ENCODE results near the gene SGCD.
A peak's percentile ranks its signal among the peaks of the same experiment; 100 is the strongest.

SGCD gene

DNA sequence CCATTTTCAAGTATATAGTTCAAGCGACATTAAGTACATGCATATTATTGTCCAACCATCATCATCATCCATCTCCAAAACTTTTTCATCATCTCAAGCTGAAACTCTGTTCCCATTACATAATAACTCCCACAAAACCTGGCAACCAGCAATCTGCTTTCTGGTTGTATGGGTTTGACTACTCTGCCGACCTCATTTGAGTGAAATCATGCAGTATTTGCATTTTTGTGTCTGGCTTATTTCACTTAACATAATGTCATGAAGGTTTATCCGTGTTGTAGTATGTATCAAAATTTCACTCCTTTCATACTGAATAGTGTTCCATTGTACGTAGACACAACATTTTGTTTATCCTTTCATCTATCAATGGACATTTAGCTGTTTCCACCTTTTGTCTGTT is 74.8 kb downstream of the SGCD start:
- no peak for DNase-seq (ENCODE audit: low read depth)

DNA sequence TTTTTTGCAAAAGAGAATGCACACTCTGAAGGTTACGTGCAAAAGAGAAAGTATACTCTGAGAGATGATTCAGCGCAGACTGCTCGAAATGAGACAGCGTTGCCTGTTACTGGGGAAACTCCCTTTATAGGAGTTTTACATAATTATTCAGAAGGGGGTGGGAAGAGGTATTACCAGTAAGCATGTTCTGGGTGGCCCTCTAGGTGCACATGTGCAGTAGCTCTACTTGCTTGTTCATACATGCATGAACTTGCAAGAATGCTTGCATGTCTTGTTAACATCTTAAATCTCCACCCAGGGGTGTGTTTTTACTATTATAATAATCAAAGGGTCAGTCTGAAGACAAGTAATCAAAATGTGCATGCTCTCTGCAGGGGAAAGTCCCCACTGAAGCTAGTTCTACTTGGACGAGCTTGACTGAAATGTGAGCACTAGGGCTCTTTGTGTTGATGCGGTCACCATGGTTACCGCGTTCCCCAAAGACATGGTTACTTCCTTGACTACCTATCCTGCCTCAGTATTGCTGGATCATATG is 75.5 kb downstream of the SGCD start:
- DNase-seq (ENCODE audit: low read depth): no peak

DNA sequence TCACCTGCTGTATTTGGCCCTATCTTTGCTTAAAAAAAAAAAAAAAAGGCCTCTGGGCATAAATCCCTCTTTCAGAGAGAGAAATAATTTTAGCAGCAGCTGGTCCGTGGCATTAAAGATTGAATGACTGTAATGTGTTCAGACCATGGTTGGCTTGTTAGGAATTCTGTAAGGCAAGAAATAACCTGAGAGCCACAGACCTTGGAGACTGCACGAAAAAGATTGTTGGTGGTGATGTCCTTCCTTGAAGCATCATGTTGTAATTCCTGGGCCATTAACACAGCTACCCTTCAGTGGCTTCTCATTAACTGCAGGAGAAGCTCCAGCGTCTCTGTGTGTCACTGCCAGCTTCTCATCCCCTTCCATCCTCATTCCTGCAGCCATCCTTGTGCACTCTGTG is 79.0 kb downstream of the SGCD start:
- no peak for DNase-seq (ENCODE audit: low read depth)

DNA sequence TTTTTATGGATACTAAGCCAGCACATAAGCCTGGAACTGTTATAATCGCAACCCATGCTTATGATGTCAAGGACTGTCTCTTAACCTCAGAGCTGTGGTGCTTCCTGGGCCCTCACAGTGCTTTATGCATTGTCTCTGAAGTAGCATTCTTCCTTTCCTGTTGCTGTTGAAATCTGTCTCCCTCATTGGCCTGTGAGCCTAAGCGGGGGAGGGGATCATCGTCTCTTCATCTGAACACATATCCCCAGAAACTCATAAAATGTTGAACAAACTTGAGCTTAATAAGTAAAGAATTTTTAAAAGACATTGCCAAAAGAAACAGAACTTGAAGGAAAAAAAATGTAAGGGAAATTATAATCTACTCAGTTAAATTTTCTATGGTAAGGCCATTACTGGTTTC is 80.3 kb downstream of the SGCD start:
- no peak for DNase-seq (ENCODE audit: low read depth)

DNA sequence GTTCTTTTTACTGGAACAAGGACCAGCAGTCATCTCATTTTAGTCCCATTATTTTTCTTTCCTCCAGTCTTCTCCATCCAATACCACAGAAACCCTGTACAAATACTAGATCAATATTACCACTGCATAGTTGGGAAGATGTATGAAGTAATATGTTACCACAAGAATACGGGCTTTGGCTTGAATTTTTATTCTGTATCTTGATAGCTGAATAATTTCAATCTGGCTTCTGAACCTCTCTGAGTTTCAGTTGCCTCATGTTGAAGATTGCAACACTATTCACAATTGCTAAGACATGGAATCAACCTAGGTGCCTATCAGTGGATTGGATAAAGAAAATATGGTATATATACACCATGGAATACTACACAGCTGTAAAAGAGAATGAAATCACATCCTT is 82.9 kb downstream of the SGCD start:
- DNase-seq (ENCODE audit: low read depth): peak; percentile 17

GRCh38 chr5:156411185-156411613 is 84.2 kb downstream of the SGCD start:
- peak; percentile 39 for DNase-seq (ENCODE audit: low read depth)

GRCh38 chr5:156411957-156412356 is 85.0 kb downstream of the SGCD start:
- DNase-seq (ENCODE audit: low read depth): no peak

DNA sequence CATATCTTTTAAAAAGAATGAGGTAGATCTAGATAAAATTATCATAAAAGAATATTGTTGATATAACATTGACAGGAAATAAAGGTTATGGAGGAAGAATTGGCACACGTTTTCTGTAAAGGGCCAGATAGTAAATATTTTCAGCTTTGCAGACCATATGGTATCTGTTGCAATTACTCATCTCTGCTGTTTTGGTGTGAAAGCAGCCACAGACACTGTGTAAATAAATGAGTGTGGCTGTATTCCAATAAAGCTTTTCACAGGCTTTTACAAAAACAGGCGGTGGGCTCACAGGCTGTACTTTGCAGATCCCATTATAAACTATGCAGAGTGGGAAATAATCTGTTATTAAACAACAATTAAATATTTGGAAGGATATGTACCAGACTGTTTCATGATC is 87.4 kb downstream of the SGCD start:
- DNase-seq (ENCODE audit: low read depth): no peak

GRCh38 chr5:156419661-156420060 is 92.7 kb downstream of the SGCD start:
- DNase-seq (ENCODE audit: low read depth): no peak

DNA sequence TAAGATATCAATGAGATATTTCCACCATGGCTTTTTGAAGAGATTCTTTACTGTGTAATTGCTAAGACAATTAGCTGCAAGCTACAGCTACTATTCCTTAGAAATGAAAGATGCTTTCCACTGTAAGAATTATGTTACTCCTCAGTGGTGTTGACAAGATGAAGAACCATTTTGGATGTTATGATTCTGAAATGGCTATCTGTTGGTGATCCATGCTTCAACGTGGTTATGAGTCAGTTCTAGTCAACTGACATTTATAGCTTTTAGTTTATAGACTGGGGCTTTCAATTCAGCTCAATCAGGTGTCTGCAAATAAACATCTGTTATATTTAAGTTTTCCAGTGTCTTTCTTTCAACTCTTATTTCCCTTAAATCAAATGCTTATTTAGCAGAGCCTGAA is 93.7 kb downstream of the SGCD start:
- no peak for DNase-seq (ENCODE audit: low read depth)

GRCh38 chr5:156421798-156422197 is 94.8 kb downstream of the SGCD start:
- no peak for DNase-seq (ENCODE audit: low read depth)

DNA sequence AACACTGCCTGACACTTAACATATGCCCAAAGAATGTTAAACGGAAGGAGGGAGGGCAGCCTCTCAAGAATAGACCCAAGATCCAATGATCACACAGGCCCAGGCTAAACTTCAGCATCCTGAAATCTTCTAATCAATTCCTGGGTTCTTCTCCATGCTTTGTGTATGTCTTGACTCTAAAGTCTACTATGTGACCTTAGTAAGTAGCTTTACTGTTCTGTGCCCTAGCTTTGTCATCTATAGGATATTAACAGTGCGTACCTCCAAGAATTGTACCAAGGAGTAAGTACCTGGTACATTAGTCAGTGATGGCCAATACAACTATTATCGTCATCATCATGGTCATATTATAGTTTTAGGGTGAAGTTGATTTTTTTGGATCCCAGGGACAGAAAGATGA is 96.6 kb downstream of the SGCD start:
- DNase-seq (ENCODE audit: low read depth): no peak

- DNase-seq (ENCODE audit: low read depth): no peak
These were observed 100.4 kb downstream of the SGCD start for GRCh38 chr5:156427315-156427714.

GRCh38 chr5:156431956-156432829 is 105.2 kb downstream of the SGCD start:
- no peak for DNase-seq (ENCODE audit: low read depth)

DNA sequence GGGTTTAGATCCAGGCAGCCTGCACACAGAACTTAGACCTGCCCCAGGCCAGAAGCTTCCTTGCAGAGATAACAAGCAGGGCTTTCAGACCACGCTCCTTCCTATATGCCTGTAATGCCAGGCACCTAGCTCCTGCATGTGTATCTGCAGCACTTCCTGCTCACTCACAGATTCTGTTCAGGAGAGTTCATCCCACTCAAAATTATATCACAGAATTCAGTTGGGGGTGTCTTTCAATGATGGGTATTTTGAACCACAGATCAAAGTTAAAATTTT is 105.8 kb downstream of the SGCD start:
- DNase-seq (ENCODE audit: low read depth): no peak

DNA sequence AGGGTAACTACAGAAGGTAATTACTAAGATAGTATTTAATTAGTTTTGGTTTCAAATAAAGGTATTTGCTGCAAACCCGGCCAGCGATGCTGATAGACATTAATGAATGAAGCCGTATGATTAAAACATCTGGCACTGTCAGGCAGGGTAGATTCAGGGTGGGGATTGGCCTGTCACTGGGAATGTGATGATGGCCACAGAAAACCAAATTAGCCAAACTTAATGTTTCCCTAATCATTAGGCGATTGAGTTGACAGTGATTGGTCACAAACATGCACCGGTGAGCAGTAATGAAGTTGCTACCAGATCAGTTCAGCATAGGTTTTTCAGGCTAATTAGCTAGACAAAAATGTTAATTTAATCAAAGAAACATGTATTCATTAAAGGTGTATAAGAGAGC is 107.5 kb downstream of the SGCD start:
- DNase-seq (ENCODE audit: low read depth): no peak

DNA sequence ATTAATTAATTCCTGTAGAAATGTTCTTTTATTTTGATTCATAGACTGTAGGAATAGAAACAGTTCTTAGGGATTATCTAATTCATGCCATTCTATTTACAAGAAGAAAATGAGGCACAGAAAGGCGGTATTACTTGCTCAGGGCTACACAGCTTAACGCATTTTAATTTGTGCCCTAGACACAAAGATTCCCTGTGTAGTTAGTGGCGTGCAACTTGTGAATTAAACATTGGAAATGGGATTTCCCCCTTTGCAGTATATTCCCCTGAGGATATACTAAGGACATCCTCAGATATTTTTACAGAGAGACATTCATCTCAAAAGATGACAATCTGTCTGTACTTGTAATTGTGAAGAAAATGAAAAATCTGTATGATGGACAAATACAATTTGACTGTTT is 108.1 kb downstream of the SGCD start:
- no peak for DNase-seq (ENCODE audit: low read depth)

DNA sequence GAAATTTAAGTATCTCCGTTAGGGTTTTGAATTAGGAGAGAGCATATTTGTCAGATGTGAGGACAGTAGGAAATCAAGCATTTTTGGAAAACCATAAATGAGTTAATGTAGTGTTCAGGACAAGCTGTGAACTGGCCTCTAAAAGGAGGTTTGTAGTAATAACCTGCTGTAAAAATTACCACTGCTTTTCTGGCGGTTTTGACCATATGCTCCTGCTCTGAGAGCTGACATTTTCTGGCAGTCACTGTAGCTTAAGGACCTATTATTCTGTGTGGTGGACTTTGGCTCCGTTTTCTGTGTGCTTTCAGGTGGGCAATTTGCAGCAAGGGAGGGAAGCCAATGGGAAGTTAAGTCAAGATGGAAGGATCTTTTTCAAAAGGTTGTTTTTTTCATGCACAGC is 111.1 kb downstream of the SGCD start:
- no peak for DNase-seq (ENCODE audit: low read depth)

- no peak for DNase-seq (ENCODE audit: low read depth)
These were observed 117.9 kb downstream of the SGCD start for GRCh38 chr5:156444753-156445291.

GRCh38 chr5:156446526-156446925 is 119.6 kb downstream of the SGCD start:
- DNase-seq (ENCODE audit: low read depth): no peak

GRCh38 chr5:156450778-156451177 is 123.8 kb downstream of the SGCD start:
- DNase-seq (ENCODE audit: low read depth): no peak

DNA sequence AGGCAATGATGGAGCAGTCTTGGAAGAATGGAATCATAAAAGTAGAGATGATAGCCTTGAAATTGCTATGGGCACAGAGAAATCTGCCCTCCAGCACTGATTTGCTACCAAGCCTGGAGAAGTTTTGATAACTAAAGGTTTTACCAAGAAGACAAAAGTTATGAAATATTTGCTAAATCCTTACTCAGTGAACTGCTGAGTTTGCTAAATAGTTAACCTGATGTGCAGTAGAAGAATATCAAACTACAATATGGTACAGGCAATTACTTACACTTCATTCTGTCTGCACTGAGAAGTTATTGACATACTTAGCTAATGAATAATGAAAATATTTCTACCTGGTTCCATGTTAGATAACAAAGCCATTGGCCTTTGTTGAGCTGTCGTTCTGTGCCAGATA is 124.5 kb downstream of the SGCD start:
- no peak for DNase-seq (ENCODE audit: low read depth)

DNA sequence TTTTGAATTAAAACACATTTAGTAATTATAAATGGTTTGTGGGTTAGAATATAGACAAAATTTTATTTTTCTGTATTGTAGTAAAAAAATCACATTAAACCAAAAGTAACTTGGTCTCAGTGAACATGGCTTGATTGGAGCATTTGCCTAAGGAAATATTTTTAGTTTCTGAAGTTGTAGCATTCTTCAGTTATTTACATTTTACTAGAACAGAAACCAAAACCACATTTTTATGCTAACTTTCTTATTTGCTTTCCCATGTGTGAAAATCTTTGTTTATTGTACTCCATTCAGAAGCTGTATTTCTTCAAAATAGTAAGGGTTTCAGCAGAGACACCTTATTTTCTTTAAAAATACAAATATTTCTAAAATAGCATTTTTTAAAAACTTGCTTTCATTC is 129.9 kb downstream of the SGCD start:
- no peak for DNase-seq (ENCODE audit: low read depth)

GRCh38 chr5:156459812-156460385 is 132.9 kb downstream of the SGCD start:
- no peak for DNase-seq (ENCODE audit: low read depth)
